Measurements from ENCODE around the gene GABPB1.
"Not testable (repeated sequence)": the region's sequence is repeated elsewhere in the genome, so short reads cannot be mapped to it uniquely, and the experiment has no call there.

Gene GABPB1

GRCh38 chr15:50377867-50378751, 23.1 kb upstream of the GABPB1 start:
- H3K27me3 ChIP-seq (replicated peaks; ENCODE audit: insufficient read depth, low read length), result no peaks in the 10 kb centered on the region
- H3K4me3 ChIP-seq (ENCODE audit: low read length), result no peak overlapping the region
- peaks cover 9% of the 10 kb centered on the region; the same call in 1 of the 2 replicates for H3K4me1 ChIP-seq (ENCODE audit: low read length)
- no peak overlapping the region for H3K4me2 ChIP-seq (ENCODE audit: low read depth, low read length)
- H3K27ac ChIP-seq (ENCODE audit: low read length), result no peak overlapping the region; the same call in 1 of the 2 replicates
- H3K36me3 ChIP-seq (replicated peaks; ENCODE audit: insufficient read depth, low read length), result no peaks in the 10 kb centered on the region
- no peak for DNase-seq
- no peaks in the 10 kb centered on the region for H4K20me1 ChIP-seq (ENCODE audit: insufficient read depth, low read length)
- no peaks in the 10 kb centered on the region for H3K9me2 ChIP-seq (replicated peaks; ENCODE audit: insufficient read depth, low read length)
- H3K9ac ChIP-seq (ENCODE audit: low read length), result no peak overlapping the region
- 0 out of 2 replicates have a peak, but pooled peaks cover 2% of the 10 kb centered on the region for H3F3A ChIP-seq (ENCODE audit: insufficient read depth, low read length)
- no peak overlapping the region for H2AFZ ChIP-seq (ENCODE audit: low read length)
- no peaks in the 10 kb centered on the region for H3K79me2 ChIP-seq (ENCODE audit: low read length)
- H3K9me3 ChIP-seq (replicated peaks; ENCODE audit: insufficient read depth, low read length), result no peaks in the 10 kb centered on the region
- no peak for TF ChIP-seq CTCF (IDR thresholded peaks at IDR 0.05; ENCODE audit: low read length)
- no peak for TF ChIP-seq EZH2phosphoT487 (IDR thresholded peaks at IDR 0.05; ENCODE audit: low read length)
- TF ChIP-seq EZH2 (optimal IDR thresholded peaks at IDR 0.05; ENCODE audit: low read depth, low read length), result no peak

- H3K4me2 ChIP-seq (ENCODE audit: low read depth, low read length); H3K4me1 ChIP-seq (ENCODE audit: low read length); H3K79me2 ChIP-seq (ENCODE audit: low read length); H3K9me2 ChIP-seq (replicated peaks; ENCODE audit: insufficient read depth, low read length); H3F3A ChIP-seq (ENCODE audit: insufficient read depth, low read length); H4K20me1 ChIP-seq (ENCODE audit: insufficient read depth, low read length); H3K27me3 ChIP-seq (replicated peaks; ENCODE audit: insufficient read depth, low read length); H3K4me3 ChIP-seq (ENCODE audit: low read length); H3K36me3 ChIP-seq (replicated peaks; ENCODE audit: insufficient read depth, low read length); H2AFZ ChIP-seq (ENCODE audit: low read length); H3K9ac ChIP-seq (ENCODE audit: low read length); DNase-seq; H3K9me3 ChIP-seq (replicated peaks; ENCODE audit: insufficient read depth, low read length); H3K27ac ChIP-seq (ENCODE audit: low read length): not testable (repeated sequence)
Measured at GRCh38 chr15:50369564-50369963, 14.6 kb upstream of the GABPB1 start.

- H3K9me2 ChIP-seq (replicated peaks; ENCODE audit: insufficient read depth, low read length), result no peaks in the 10 kb centered on the region
- no peaks in the 10 kb centered on the region for H3K9me3 ChIP-seq (replicated peaks; ENCODE audit: insufficient read depth, low read length)
- no peaks in the 10 kb centered on the region for H3K79me2 ChIP-seq (ENCODE audit: low read length)
- TF ChIP-seq EZH2phosphoT487 (IDR thresholded peaks at IDR 0.05; ENCODE audit: low read length), result no peak
- TF ChIP-seq CTCF (IDR thresholded peaks at IDR 0.05; ENCODE audit: low read length), result no peak
- TF ChIP-seq EZH2 (optimal IDR thresholded peaks at IDR 0.05; ENCODE audit: low read depth, low read length), result no peak
- no peaks in the 10 kb centered on the region for H4K20me1 ChIP-seq (ENCODE audit: insufficient read depth, low read length)
- H2AFZ ChIP-seq (ENCODE audit: low read length), result no peak overlapping the region
- no peak overlapping the region for H3K9ac ChIP-seq (ENCODE audit: low read length)
- H3K27ac ChIP-seq (ENCODE audit: low read length), result no peak overlapping the region
- no peak for DNase-seq
- H3K4me3 ChIP-seq (ENCODE audit: low read length), result no peak overlapping the region
- H3K27me3 ChIP-seq (replicated peaks; ENCODE audit: insufficient read depth, low read length), result no peaks in the 10 kb centered on the region
- no peaks in the 10 kb centered on the region for H3K4me1 ChIP-seq (ENCODE audit: low read length)
- H3K4me2 ChIP-seq (ENCODE audit: low read depth, low read length), result no peak overlapping the region
- 0 out of 2 replicates have a peak, but pooled peaks cover 6% of the 10 kb centered on the region for H3K36me3 ChIP-seq (replicated peaks; ENCODE audit: insufficient read depth, low read length)
- H3F3A ChIP-seq (ENCODE audit: insufficient read depth, low read length), result no peaks in the 10 kb centered on the region; the same call in 1 of the 2 replicates
Measured at GRCh38 chr15:50365971-50366370, 11.0 kb upstream of the GABPB1 start.

GRCh38 chr15:50365570-50365969, 10.6 kb upstream of the GABPB1 start:
- Histone ChIP-seq H3F3A (ENCODE audit: insufficient read depth, low read length) (no peaks in the 10 kb centered on the region; the same call in 1 of the 2 replicates), H3K4me2 (ENCODE audit: low read depth, low read length) (no peak overlapping the region), H3K36me3 (replicated peaks; ENCODE audit: insufficient read depth, low read length) (0 out of 2 replicates have a peak, but pooled peaks cover 6% of the 10 kb centered on the region), H3K9me3 (replicated peaks; ENCODE audit: insufficient read depth, low read length) (no peaks in the 10 kb centered on the region), H3K9ac (ENCODE audit: low read length) (no peak overlapping the region), H3K27me3 (replicated peaks; ENCODE audit: insufficient read depth, low read length) (no peaks in the 10 kb centered on the region), H3K4me3 (ENCODE audit: low read length) (no peak overlapping the region), H3K9me2 (replicated peaks; ENCODE audit: insufficient read depth, low read length) (no peaks in the 10 kb centered on the region), H2AFZ (ENCODE audit: low read length) (no peak overlapping the region), H4K20me1 (ENCODE audit: insufficient read depth, low read length) (no peaks in the 10 kb centered on the region), H3K4me1 (ENCODE audit: low read length) (no peaks in the 10 kb centered on the region), H3K27ac (ENCODE audit: low read length) (no peak overlapping the region), H3K79me2 (ENCODE audit: low read length) (no peaks in the 10 kb centered on the region)
- DNase-seq, result no peak
- TF ChIP-seq EZH2phosphoT487 (IDR thresholded peaks at IDR 0.05; ENCODE audit: low read length) (no peak), CTCF (IDR thresholded peaks at IDR 0.05; ENCODE audit: low read length) (no peak), EZH2 (optimal IDR thresholded peaks at IDR 0.05; ENCODE audit: low read depth, low read length) (no peak)
